Stimulated activated CD8-positive, alpha-beta memory T cell treated with anti-CD3 and anti-CD28 coated beads, Interleukin-7, amount 100 ng/mL, for 24 hours (primary cell): ENCODE measurements around the gene KIAA1210.

Experiments
- DNase-seq: peaks from one replicate; pipeline ENCODE4 v3.0.0-alpha.2; 2020; ENCODE audit warnings: low read depth

Gene KIAA1210

GRCh38 chrX:119127650-119128049 is at the start of gene KIAA1210:
Gene KIAA1210, minus strand, starts transcription at chrX:119127812. Its CDS starts 4,170 bp downstream, at chrX:119123642.
- DNase-seq: no peak

- DNase-seq: no peak
Measured at GRCh38 chrX:119177278-119177677, 49.7 kb upstream of the KIAA1210 start.

GRCh38 chrX:119174900-119175299 is 47.3 kb upstream of the KIAA1210 start:
- DNase-seq: no peak

GRCh38 chrX:119168104-119168503 is 40.5 kb upstream of the KIAA1210 start:
- DNase-seq: no peak

- DNase-seq: no peak
Measured at GRCh38 chrX:119158226-119158625, 30.6 kb upstream of the KIAA1210 start.

GRCh38 chrX:119156241-119156640 is 28.6 kb upstream of the KIAA1210 start:
- DNase-seq: no peak

GRCh38 chrX:119155416-119156035 is 27.9 kb upstream of the KIAA1210 start:
- no peak for DNase-seq

- no peak for DNase-seq
Measured at GRCh38 chrX:119151051-119151380, 23.4 kb upstream of the KIAA1210 start.

GRCh38 chrX:119150163-119151050 is 22.8 kb upstream of the KIAA1210 start:
- no peak for DNase-seq

- DNase-seq: no peak
Measured at GRCh38 chrX:119147486-119147885, 19.9 kb upstream of the KIAA1210 start.

- no peak for DNase-seq
Measured at GRCh38 chrX:119145241-119145653, 17.6 kb upstream of the KIAA1210 start.

- DNase-seq: no peak
Measured at GRCh38 chrX:119134466-119134865, 6.9 kb upstream of the KIAA1210 start.

- DNase-seq: no peak
Measured at GRCh38 chrX:119132961-119133360, 5.3 kb upstream of the KIAA1210 start.

GRCh38 chrX:119132316-119132715 is 4.7 kb upstream of the KIAA1210 start:
- no peak for DNase-seq

- DNase-seq: no peak
Measured at GRCh38 chrX:119130911-119131310, 3.3 kb upstream of the KIAA1210 start.

- no peak for DNase-seq
Measured at GRCh38 chrX:119121341-119121740, 6.3 kb downstream of the KIAA1210 start.

GRCh38 chrX:119118780-119119395 is 8.7 kb downstream of the KIAA1210 start:
- DNase-seq: peak; percentile 15

- DNase-seq: no peak
Measured at GRCh38 chrX:119107206-119107605, 20.4 kb downstream of the KIAA1210 start.

GRCh38 chrX:119105826-119106225 is 21.8 kb downstream of the KIAA1210 start:
- no peak for DNase-seq

GRCh38 chrX:119101168-119101567 is 26.4 kb downstream of the KIAA1210 start:
- DNase-seq: no peak

- DNase-seq: no peak
Measured at GRCh38 chrX:119095936-119096335, 31.7 kb downstream of the KIAA1210 start.

- DNase-seq: no peak
Measured at GRCh38 chrX:119094819-119095218, 32.8 kb downstream of the KIAA1210 start.
